Measurements from ENCODE around the gene DHRS3.

Gene DHRS3

GRCh38 chr1:12616709-12617373, 1.2 kb downstream of the DHRS3 start:
- DNase-seq (ENCODE audit: low read depth): no peak

GRCh38 chr1:12615865-12616708, 1.9 kb downstream of the DHRS3 start:
- DNase-seq (ENCODE audit: low read depth): no peak

- no peak for DNase-seq (ENCODE audit: low read depth)
Observed at GRCh38 chr1:12615159-12615864, 2.7 kb downstream of the DHRS3 start.

- no peak for DNase-seq (ENCODE audit: low read depth)
Observed at GRCh38 chr1:12614402-12615158, 3.4 kb downstream of the DHRS3 start.

- DNase-seq (ENCODE audit: low read depth): no peak
Observed at GRCh38 chr1:12613180-12613579, 4.8 kb downstream of the DHRS3 start.

- no peak for DNase-seq (ENCODE audit: low read depth)
Observed at GRCh38 chr1:12610941-12611340, 7.1 kb downstream of the DHRS3 start.

- no peak for DNase-seq (ENCODE audit: low read depth)
Observed at GRCh38 chr1:12610305-12610935, 7.6 kb downstream of the DHRS3 start.

GRCh38 chr1:12609469-12610003, 8.5 kb downstream of the DHRS3 start:
- no peak for DNase-seq (ENCODE audit: low read depth)

GRCh38 chr1:12608311-12608957, 9.6 kb downstream of the DHRS3 start:
- no peak for DNase-seq (ENCODE audit: low read depth)

- no peak for DNase-seq (ENCODE audit: low read depth)
Observed at GRCh38 chr1:12607263-12607662, 10.7 kb downstream of the DHRS3 start.

GRCh38 chr1:12604986-12605385, 13.0 kb downstream of the DHRS3 start:
- DNase-seq (ENCODE audit: low read depth): no peak

GRCh38 chr1:12604114-12604874, 13.7 kb downstream of the DHRS3 start:
- peak; percentile 50 for DNase-seq (ENCODE audit: low read depth)

- no peak for DNase-seq (ENCODE audit: low read depth)
Observed at GRCh38 chr1:12603224-12603623, 14.8 kb downstream of the DHRS3 start.

- no peak for DNase-seq (ENCODE audit: low read depth)
Observed at GRCh38 chr1:12602659-12603024, 15.4 kb downstream of the DHRS3 start.

GRCh38 chr1:12601700-12602658, 16.0 kb downstream of the DHRS3 start:
- no peak for DNase-seq (ENCODE audit: low read depth)

GRCh38 chr1:12600880-12601633, 17.0 kb downstream of the DHRS3 start:
- peak; percentile 26 for DNase-seq (ENCODE audit: low read depth)

- no peak for DNase-seq (ENCODE audit: low read depth)
Observed at GRCh38 chr1:12600335-12600734, 17.7 kb downstream of the DHRS3 start.

- no peak for DNase-seq (ENCODE audit: low read depth)
Observed at GRCh38 chr1:12599657-12600056, 18.4 kb downstream of the DHRS3 start.
